Muscle of leg (tissue), 11 donors: ENCODE measurements around the gene AGBL4. TPM values are rescaled to one million over a fixed set of nuclear protein-coding genes. Genes with fewer than 3 reads are reported as not detected.

ENCODE experiments used
- DNase-seq: peaks from one replicate; pipeline ENCODE4 v3.0.0; 2013
- H3K27ac ChIP-seq: one replicate; pipeline ENCODE4 v1.5.1; 2013; ENCODE audit warnings: mild to moderate bottlenecking, low read length, control low read depth
- H3K27me3 ChIP-seq: one replicate; pipeline ENCODE4 v1.6.1; 2013; ENCODE audit warnings: low read length; ENCODE audit not compliant: control insufficient read depth, insufficient read depth
- H3K36me3 ChIP-seq: one replicate; pipeline ENCODE4 v1.6.1; 2013; ENCODE audit warnings: low read length; ENCODE audit not compliant: control insufficient read depth, insufficient read depth
- H3K4me1 ChIP-seq: one replicate; pipeline ENCODE4 v1.6.1; 2013; ENCODE audit warnings: low read length; ENCODE audit not compliant: control insufficient read depth, insufficient read depth
- H3K4me3 ChIP-seq: one replicate; pipeline ENCODE4 v1.5.1; 2013; ENCODE audit warnings: low read length, control low read depth
- H3K9me3 ChIP-seq: replicated peaks from 2 replicates; pipeline ENCODE4 v1.6.1; 2013; ENCODE audit warnings: low read depth, low read length; ENCODE audit not compliant: control insufficient read depth
- WGBS: methylation state at CpG from one replicate; pipeline ENCODE4 v1.1.5; 2013; ENCODE audit warnings: missing lambda C conversion rate; ENCODE audit not compliant: insufficient coverage; 5-methylcytosine and 5-hydroxymethylcytosine counted together
- polyA plus RNA-seq, 8 donors: library from polyadenylated mRNA; unstranded; fragments of 120-200 nt; gene quantifications; one replicate each; pipeline versions ENCODE4 v1.2.1 to v1.2.3, GENCODE V29; 2013; ENCODE audit warnings: inconsistent platforms in 1 of 8, low replicate concordance in 1 of 8; ENCODE audit not compliant: insufficient read length in 8 of 8, insufficient read depth in 1 of 8
- total RNA-seq: library from RNA; stranded (reverse); fragments of 120-200 nt; gene quantifications from one replicate; pipeline ENCODE4 v1.2.4, GENCODE V29; 2013

The AGBL4 gene
- total and polyA plus RNA-seq, 9 donors: 0.05 to 0.50 (median 0.18) TPM

- WGBS: no CpG with 5 or more reads among the region's 1 CpG
- Histone ChIP-seq H3K9me3 (no peaks in the 10 kb centered on the region), H3K27me3 (no peaks in the 10 kb centered on the region), H3K4me1 (no peaks in the 10 kb centered on the region), H3K27ac (no peak overlapping the region), H3K4me3 (no peak overlapping the region), H3K36me3 (no peaks in the 10 kb centered on the region)
- DNase-seq: no peak
Measured at GRCh38 chr1:49363628-49364027, 660.1 kb downstream of the AGBL4 start.

- H3K27ac ChIP-seq: no peak overlapping the region
- no CpG with 5 or more reads among the region's 1 CpG for WGBS
Measured at GRCh38 chr1:49358036-49358435, 665.7 kb downstream of the AGBL4 start.

GRCh38 chr1:49356594-49356993 is 667.2 kb downstream of the AGBL4 start:
- H3K36me3 ChIP-seq: no peaks in the 10 kb centered on the region
- H3K4me3 ChIP-seq: no peak overlapping the region
- no peak overlapping the region for H3K27ac ChIP-seq
- H3K4me1 ChIP-seq: no peaks in the 10 kb centered on the region
- no peak for DNase-seq
- H3K9me3 ChIP-seq: no peaks in the 10 kb centered on the region
- no peaks in the 10 kb centered on the region for H3K27me3 ChIP-seq

More at GRCh38 chr1:49358036-49358435, 665.7 kb downstream of the AGBL4 start:
- Histone ChIP-seq H3K4me3 (no peak overlapping the region), H3K27me3 (no peaks in the 10 kb centered on the region), H3K4me1 (no peaks in the 10 kb centered on the region), H3K36me3 (no peaks in the 10 kb centered on the region), H3K9me3 (no peaks in the 10 kb centered on the region)
- DNase-seq: no peak

- Histone ChIP-seq H3K27me3 (no peaks in the 10 kb centered on the region), H3K4me3 (no peak overlapping the region), H3K9me3 (no peaks in the 10 kb centered on the region), H3K27ac (no peak overlapping the region), H3K36me3 (no peaks in the 10 kb centered on the region), H3K4me1 (no peaks in the 10 kb centered on the region)
- no CpG with 5 or more reads among the region's 2 CpGs for WGBS
- DNase-seq: no peak
Measured at GRCh38 chr1:49351768-49352167, 672.0 kb downstream of the AGBL4 start.

- 92% methylated on average over 2 of the region's 2 CpGs for WGBS
- no peak overlapping the region for H3K27ac ChIP-seq
Measured at GRCh38 chr1:49346767-49347349, 676.9 kb downstream of the AGBL4 start.

GRCh38 chr1:49340576-49340975 is 683.2 kb downstream of the AGBL4 start:
- Histone ChIP-seq H3K9me3 (no peaks in the 10 kb centered on the region), H3K4me3 (no peak overlapping the region), H3K27ac (no peak overlapping the region), H3K4me1 (no peaks in the 10 kb centered on the region), H3K27me3 (no peaks in the 10 kb centered on the region), H3K36me3 (no peaks in the 10 kb centered on the region)
- DNase-seq: no peak
- WGBS: no CpG with 5 or more reads among the region's 2 CpGs

More at GRCh38 chr1:49346767-49347349, 676.9 kb downstream of the AGBL4 start:
- Histone ChIP-seq H3K36me3 (no peaks in the 10 kb centered on the region), H3K4me3 (no peak overlapping the region), H3K27me3 (no peaks in the 10 kb centered on the region), H3K4me1 (no peaks in the 10 kb centered on the region), H3K9me3 (no peaks in the 10 kb centered on the region)
- DNase-seq: no peak

- H3K4me1 ChIP-seq: no peaks in the 10 kb centered on the region
- DNase-seq: no peak
- no peak overlapping the region for H3K27ac ChIP-seq
- no peaks in the 10 kb centered on the region for H3K9me3 ChIP-seq
- H3K27me3 ChIP-seq: no peaks in the 10 kb centered on the region
- WGBS: 80% methylated on average over 2 of the region's 4 CpGs
- no peak overlapping the region for H3K4me3 ChIP-seq
- H3K36me3 ChIP-seq: no peaks in the 10 kb centered on the region
Measured at GRCh38 chr1:49339043-49339442, 684.7 kb downstream of the AGBL4 start.

- Histone ChIP-seq H3K9me3 (no peaks in the 10 kb centered on the region), H3K4me3 (no peak overlapping the region), H3K27ac (no peak overlapping the region), H3K27me3 (no peaks in the 10 kb centered on the region), H3K36me3 (no peaks in the 10 kb centered on the region), H3K4me1 (no peaks in the 10 kb centered on the region)
- DNase-seq: no peak
- no CpG with 5 or more reads among the region's 1 CpG for WGBS
Measured at GRCh38 chr1:49337251-49337650, 686.5 kb downstream of the AGBL4 start.

- H3K36me3 ChIP-seq: no peaks in the 10 kb centered on the region
- no peaks in the 10 kb centered on the region for H3K27me3 ChIP-seq
- H3K27ac ChIP-seq: no peak overlapping the region
- no peak overlapping the region for H3K4me3 ChIP-seq
- no CpG with 5 or more reads among the region's 2 CpGs for WGBS
- no peaks in the 10 kb centered on the region for H3K4me1 ChIP-seq
- no peak for DNase-seq
- H3K9me3 ChIP-seq: no peaks in the 10 kb centered on the region
Measured at GRCh38 chr1:49333906-49334305, 689.8 kb downstream of the AGBL4 start.

GRCh38 chr1:49331066-49331852 is 692.5 kb downstream of the AGBL4 start:
- H3K36me3 ChIP-seq: no peaks in the 10 kb centered on the region
- no peaks in the 10 kb centered on the region for H3K4me1 ChIP-seq
- no peak overlapping the region for H3K27ac ChIP-seq
- no peak overlapping the region for H3K4me3 ChIP-seq
- DNase-seq: no peak
- WGBS: 78% methylated on average over 12 of the region's 17 CpGs
- H3K9me3 ChIP-seq: no peaks in the 10 kb centered on the region
- H3K27me3 ChIP-seq: no peaks in the 10 kb centered on the region
